Measurements from ENCODE around the gene NCBP3.
"Not testable (repeated sequence)": the region's sequence is repeated elsewhere in the genome, so short reads cannot be mapped to it uniquely, and the experiment has no call there.

Gene NCBP3

DNA sequence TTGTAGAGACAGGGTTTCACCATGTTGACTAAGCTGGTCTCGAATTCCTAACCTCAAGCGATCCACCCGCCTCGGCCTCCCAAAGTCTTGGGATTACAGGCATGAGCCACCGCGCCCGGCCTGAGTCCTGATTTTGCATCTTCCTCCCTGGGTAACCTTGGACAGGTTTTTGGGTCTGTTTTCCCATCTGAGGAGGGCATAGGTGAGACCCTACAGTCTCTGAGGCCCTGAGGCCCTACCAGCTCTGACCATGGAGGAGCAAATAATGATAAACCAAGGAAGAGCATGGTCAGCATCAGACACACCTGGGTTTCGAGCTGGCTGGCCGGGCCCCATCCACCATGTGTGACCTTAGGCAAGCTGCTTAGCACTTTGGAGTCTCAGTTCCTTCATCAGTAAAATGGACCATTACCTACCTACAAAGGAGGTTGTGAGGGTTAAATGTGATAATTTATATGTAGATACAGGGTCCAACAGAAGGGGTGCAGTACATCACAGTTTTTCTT lies 1.2 kb upstream of the NCBP3 start:
- Histone ChIP-seq H2AFZ (ENCODE audit: low read length, unreplicated experiment) (no peak overlapping the region), H3K79me2 (ENCODE audit: control insufficient read depth, insufficient read depth, low read length, unreplicated experiment) (peaks cover 34% of the 10 kb centered on the region), H3K27me3 (ENCODE audit: insufficient read depth, low read length) (no peaks in the 10 kb centered on the region), H3K4me3 (ENCODE audit: low read depth, low read length) (no peak overlapping the region), H3K36me3 (ENCODE audit: insufficient read depth, low read length) (no peaks in the 10 kb centered on the region; the same call in 1 of the 2 replicates), H3K4me1 (ENCODE audit: control insufficient read depth, insufficient read depth, low read length, unreplicated experiment) (peaks cover 4% of the 10 kb centered on the region), H3K27ac (ENCODE audit: low read depth, low read length) (no peak overlapping the region)

DNA sequence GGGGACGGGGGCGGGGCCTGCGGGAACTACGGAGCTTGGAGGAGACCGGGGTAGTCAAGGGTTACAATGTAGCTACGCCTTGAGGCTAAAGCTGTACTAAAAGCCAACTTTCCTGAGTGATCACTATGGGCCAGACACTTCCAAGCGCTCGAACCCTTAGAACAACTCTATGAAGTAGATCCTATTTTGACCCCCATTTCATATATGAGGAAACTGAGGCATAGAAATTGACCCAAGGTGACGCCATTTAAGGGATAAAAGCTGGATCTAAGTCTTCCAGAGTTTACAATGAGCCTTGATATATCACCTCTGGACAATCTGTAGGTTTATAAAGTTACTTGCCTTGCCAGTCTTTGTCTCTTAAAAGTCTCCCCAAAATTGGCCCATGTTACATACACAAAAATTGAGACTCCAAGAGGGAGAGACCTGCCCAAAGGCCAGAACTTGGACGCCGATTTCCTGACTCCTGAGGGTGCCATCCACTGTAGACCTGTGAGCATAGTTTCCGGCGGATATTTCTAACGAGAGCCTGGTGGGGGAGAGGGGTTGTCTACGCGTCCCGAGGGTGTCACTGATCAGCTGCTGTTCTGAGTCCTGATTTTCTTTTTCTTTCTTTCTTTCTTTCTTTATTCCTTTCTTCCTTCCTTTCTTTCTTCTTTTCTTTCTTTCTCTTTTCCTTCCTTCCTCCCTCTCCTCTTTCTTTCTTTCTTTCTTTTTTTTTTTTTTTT lies 555 bp upstream of the NCBP3 start:
- Histone ChIP-seq H3K4me3 (ENCODE audit: low read depth, low read length) (peak overlapping the region; percentile 97), H3K27me3 (ENCODE audit: insufficient read depth, low read length) (no peaks in the 10 kb centered on the region), H3K36me3 (ENCODE audit: insufficient read depth, low read length) (no peaks in the 10 kb centered on the region; the same call in 1 of the 2 replicates), H3K27ac (ENCODE audit: low read depth, low read length) (no peak overlapping the region), H3K4me1 (ENCODE audit: control insufficient read depth, insufficient read depth, low read length, unreplicated experiment) (peaks cover 4% of the 10 kb centered on the region), H3K79me2 (ENCODE audit: control insufficient read depth, insufficient read depth, low read length, unreplicated experiment) (peaks cover 34% of the 10 kb centered on the region), H2AFZ (ENCODE audit: low read length, unreplicated experiment) (no peak overlapping the region)

GRCh38 chr17:3845291-3845620 lies 790 bp downstream of the NCBP3 start:
- H3K4me1 ChIP-seq (ENCODE audit: control insufficient read depth, insufficient read depth, low read length, unreplicated experiment), result peaks cover 4% of the 10 kb centered on the region
- peaks cover 2% of the 10 kb centered on the region for H3K36me3 ChIP-seq (ENCODE audit: insufficient read depth, low read length)
- peak overlapping the region; percentile 97 for H3K4me3 ChIP-seq (ENCODE audit: low read depth, low read length)
- H3K27me3 ChIP-seq (ENCODE audit: insufficient read depth, low read length), result no peaks in the 10 kb centered on the region
- 0 out of 2 replicates have a peak overlapping the region, but pooled peaks have one; percentile 62 for H3K27ac ChIP-seq (ENCODE audit: low read depth, low read length)
- H3K79me2 ChIP-seq (ENCODE audit: control insufficient read depth, insufficient read depth, low read length, unreplicated experiment), result peaks cover 43% of the 10 kb centered on the region
- H2AFZ ChIP-seq (ENCODE audit: low read length, unreplicated experiment), result no peak overlapping the region

DNA sequence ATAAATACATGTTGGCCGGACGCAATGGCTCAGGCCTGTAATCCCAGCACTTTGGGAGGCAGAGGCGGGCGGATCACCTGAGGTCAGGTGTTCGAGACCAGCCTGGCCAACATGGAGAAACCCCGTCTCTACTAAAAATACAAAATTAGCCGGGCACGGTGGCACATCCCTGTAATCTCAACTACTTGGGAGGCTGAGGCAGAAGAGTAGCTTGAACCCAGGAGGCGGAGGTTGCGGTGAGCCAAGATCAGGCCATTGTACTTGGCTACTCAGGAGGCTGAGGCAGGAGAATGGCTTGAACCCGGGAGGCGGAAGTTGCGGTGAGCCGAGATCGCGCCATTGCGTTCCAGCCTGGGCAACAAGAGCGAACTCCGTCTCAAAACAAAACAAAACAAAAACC lies 1.5 kb downstream of the NCBP3 start:
- H3K27ac ChIP-seq (ENCODE audit: low read depth, low read length); H3K36me3 ChIP-seq (ENCODE audit: insufficient read depth, low read length): not testable (repeated sequence)
- peaks cover 43% of the 10 kb centered on the region for H3K79me2 ChIP-seq (ENCODE audit: control insufficient read depth, insufficient read depth, low read length, unreplicated experiment)

GRCh38 chr17:3843935-3844516 lies 2.0 kb downstream of the NCBP3 start:
- Histone ChIP-seq H3K4me3 (ENCODE audit: low read depth, low read length) (no peak overlapping the region; the same call in 1 of the 2 replicates), H3K79me2 (ENCODE audit: control insufficient read depth, insufficient read depth, low read length, unreplicated experiment) (peaks cover 43% of the 10 kb centered on the region), H3K4me1 (ENCODE audit: control insufficient read depth, insufficient read depth, low read length, unreplicated experiment) (peaks cover 4% of the 10 kb centered on the region), H3K36me3 (ENCODE audit: insufficient read depth, low read length) (peaks cover 9% of the 10 kb centered on the region), H2AFZ (ENCODE audit: low read length, unreplicated experiment) (no peak overlapping the region), H3K27ac (ENCODE audit: low read depth, low read length) (no peak overlapping the region), H3K27me3 (ENCODE audit: insufficient read depth, low read length) (no peaks in the 10 kb centered on the region)

More for the DNA sequence above, 1.5 kb downstream of the NCBP3 start:
- H3K4me3 ChIP-seq (ENCODE audit: low read depth, low read length), result peak overlapping the region; percentile 97
- not testable (repeated sequence) for H2AFZ ChIP-seq (ENCODE audit: low read length, unreplicated experiment); H3K27me3 ChIP-seq (ENCODE audit: insufficient read depth, low read length); H3K4me1 ChIP-seq (ENCODE audit: control insufficient read depth, insufficient read depth, low read length, unreplicated experiment)

DNA sequence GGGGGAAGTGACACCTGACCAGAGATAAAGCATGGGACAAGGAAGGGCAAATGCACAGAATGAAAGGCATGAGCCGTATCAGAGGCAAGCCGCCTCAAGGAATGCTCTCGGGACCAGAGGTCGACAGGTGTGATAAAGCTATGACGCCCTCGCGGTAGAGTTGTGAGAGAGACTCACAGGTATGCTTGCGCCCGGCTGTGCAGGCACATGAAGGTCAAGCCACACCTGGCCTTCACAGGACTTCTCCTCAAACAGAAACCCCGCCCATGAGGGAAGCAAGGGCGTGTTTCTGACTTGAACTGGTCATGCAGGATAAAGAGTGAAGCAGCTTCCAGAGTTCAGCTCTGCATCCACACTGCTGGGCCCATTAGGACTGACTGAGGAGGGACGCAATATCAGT lies 7.8 kb downstream of the NCBP3 start:
- Histone ChIP-seq H3K79me2 (ENCODE audit: control insufficient read depth, insufficient read depth, low read length, unreplicated experiment) (peaks cover 36% of the 10 kb centered on the region), H3K4me3 (ENCODE audit: low read depth, low read length) (no peak overlapping the region), H3K27me3 (ENCODE audit: insufficient read depth, low read length) (no peaks in the 10 kb centered on the region), H3K27ac (ENCODE audit: low read depth, low read length) (no peak overlapping the region), H3K4me1 (ENCODE audit: control insufficient read depth, insufficient read depth, low read length, unreplicated experiment) (no peaks in the 10 kb centered on the region), H3K36me3 (ENCODE audit: insufficient read depth, low read length) (peaks cover 19% of the 10 kb centered on the region), H2AFZ (ENCODE audit: low read length, unreplicated experiment) (no peak overlapping the region)

DNA sequence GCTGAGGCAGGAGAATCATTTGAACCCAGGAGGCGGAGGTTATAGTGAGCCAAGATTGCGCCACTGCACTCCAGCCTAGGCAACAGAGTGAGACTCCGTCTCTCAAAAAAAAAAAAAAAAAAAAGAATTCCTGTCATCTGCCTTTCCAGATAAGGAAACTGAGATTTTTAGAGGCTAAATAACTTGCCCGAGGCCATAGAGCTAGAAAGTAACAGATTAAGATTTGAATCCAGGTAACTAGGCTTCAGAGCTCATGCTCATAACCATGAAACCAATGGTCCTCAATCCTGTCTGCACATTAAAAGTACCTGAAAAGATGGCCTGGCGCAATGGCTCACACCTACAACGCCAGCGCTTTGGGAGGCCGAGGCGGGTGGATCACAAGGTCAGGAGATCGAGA lies 9.5 kb downstream of the NCBP3 start:
- Histone ChIP-seq H3K27me3 (ENCODE audit: insufficient read depth, low read length) (no peaks in the 10 kb centered on the region), H3K79me2 (ENCODE audit: control insufficient read depth, insufficient read depth, low read length, unreplicated experiment) (peaks cover 29% of the 10 kb centered on the region), H2AFZ (ENCODE audit: low read length, unreplicated experiment) (no peak overlapping the region), H3K36me3 (ENCODE audit: insufficient read depth, low read length) (peaks cover 19% of the 10 kb centered on the region), H3K4me1 (ENCODE audit: control insufficient read depth, insufficient read depth, low read length, unreplicated experiment) (no peaks in the 10 kb centered on the region), H3K27ac (ENCODE audit: low read depth, low read length) (no peak overlapping the region), H3K4me3 (ENCODE audit: low read depth, low read length) (no peak overlapping the region)

DNA sequence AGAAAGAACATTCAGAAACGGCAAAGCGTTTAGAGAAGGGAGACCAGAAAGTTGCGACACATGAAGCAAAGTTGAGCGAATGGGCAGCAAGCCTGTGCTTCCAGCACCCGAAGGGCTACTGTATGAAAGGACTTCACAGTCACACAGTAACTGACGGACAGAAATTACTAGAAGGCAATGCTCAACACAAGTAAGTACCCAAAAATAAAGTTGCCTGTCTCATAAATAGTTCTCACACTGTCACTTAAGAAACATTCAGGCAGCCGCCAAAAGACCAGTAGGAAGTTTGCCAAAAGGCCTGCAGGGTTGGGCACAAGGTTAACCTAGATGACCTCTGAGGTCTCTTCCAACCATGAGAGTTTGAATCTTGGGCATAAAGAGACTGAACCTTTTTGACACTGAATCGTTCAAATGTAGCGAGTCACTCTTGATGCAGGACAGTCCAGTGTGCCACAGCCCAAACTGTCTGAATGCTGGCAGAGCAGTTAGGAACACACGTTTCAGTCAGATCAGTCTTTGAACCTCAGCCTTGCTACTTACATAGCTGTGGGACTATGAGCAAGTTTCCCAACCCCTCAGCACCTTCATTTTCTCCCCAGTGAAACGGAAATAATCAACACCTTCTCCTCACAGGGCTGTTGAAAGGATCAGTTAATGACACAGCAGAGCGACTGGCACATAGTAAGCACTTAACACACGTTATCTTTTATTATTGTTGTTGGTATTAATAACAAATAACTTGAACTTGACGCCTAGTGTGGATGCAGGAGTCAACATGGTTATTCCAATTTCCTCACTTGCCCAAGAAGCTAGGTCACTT lies 10.4 kb downstream of the NCBP3 start:
- Histone ChIP-seq H3K4me3 (ENCODE audit: low read depth, low read length) (no peak overlapping the region), H3K79me2 (ENCODE audit: control insufficient read depth, insufficient read depth, low read length, unreplicated experiment) (peaks cover 22% of the 10 kb centered on the region), H3K27me3 (ENCODE audit: insufficient read depth, low read length) (no peaks in the 10 kb centered on the region), H3K4me1 (ENCODE audit: control insufficient read depth, insufficient read depth, low read length, unreplicated experiment) (no peaks in the 10 kb centered on the region), H3K27ac (ENCODE audit: low read depth, low read length) (no peak overlapping the region), H2AFZ (ENCODE audit: low read length, unreplicated experiment) (no peak overlapping the region), H3K36me3 (ENCODE audit: insufficient read depth, low read length) (peaks cover 19% of the 10 kb centered on the region)

GRCh38 chr17:3834811-3835210 lies 11.2 kb downstream of the NCBP3 start:
- H3K36me3 ChIP-seq (ENCODE audit: insufficient read depth, low read length), result peaks cover 13% of the 10 kb centered on the region
- no peaks in the 10 kb centered on the region for H3K27me3 ChIP-seq (ENCODE audit: insufficient read depth, low read length)
- H3K4me3 ChIP-seq (ENCODE audit: low read depth, low read length), result no peak overlapping the region
- no peaks in the 10 kb centered on the region for H3K4me1 ChIP-seq (ENCODE audit: control insufficient read depth, insufficient read depth, low read length, unreplicated experiment)
- H2AFZ ChIP-seq (ENCODE audit: low read length, unreplicated experiment), result no peak overlapping the region
- peaks cover 20% of the 10 kb centered on the region for H3K79me2 ChIP-seq (ENCODE audit: control insufficient read depth, insufficient read depth, low read length, unreplicated experiment)
- H3K27ac ChIP-seq (ENCODE audit: low read depth, low read length), result no peak overlapping the region

DNA sequence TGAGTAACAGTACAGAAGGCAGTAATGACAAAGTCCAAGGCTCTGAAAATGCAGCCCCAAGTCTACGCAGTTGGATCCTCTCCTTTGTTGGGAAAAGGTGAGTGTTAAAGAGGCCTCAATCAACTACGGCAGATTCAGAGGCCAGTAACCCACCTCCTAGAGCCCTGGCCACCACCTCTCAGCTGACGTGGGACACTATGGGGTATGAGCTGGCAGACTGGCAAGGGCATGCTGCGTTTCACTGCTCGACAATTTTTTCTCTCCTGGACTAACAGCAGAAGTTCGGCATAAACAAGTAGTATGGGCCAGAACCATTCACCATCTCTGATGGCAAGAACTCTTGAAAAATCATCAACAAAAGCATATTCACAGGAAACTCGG lies 17.2 kb downstream of the NCBP3 start:
- Histone ChIP-seq H3K79me2 (ENCODE audit: control insufficient read depth, insufficient read depth, low read length, unreplicated experiment) (no peaks in the 10 kb centered on the region), H3K36me3 (ENCODE audit: insufficient read depth, low read length) (peaks cover 16% of the 10 kb centered on the region), H3K4me3 (ENCODE audit: low read depth, low read length) (no peak overlapping the region), H3K27me3 (ENCODE audit: insufficient read depth, low read length) (no peaks in the 10 kb centered on the region), H3K27ac (ENCODE audit: low read depth, low read length) (no peak overlapping the region), H2AFZ (ENCODE audit: low read length, unreplicated experiment) (no peak overlapping the region), H3K4me1 (ENCODE audit: control insufficient read depth, insufficient read depth, low read length, unreplicated experiment) (no peaks in the 10 kb centered on the region)
